NCI-H1930 (cell line): ENCODE measurements around the gene CORT.
"Not testable (repeated sequence)": the region's sequence is repeated elsewhere in the genome, so short reads cannot be mapped to it uniquely, and the experiment has no call there.

Experiments
- DNase-seq, 2 experiments: peaks; one replicate each; lab custom pipeline; 2025; lab: John Stamatoyannopoulos, UW

Gene CORT

GRCh38 chr1:10449751-10450150 is at the start of gene CORT:
Gene CORT, plus strand, starts transcription at chr1:10450031. Its CDS starts 193 bp downstream, at chr1:10450224.
- DNase-seq, result no peak

GRCh38 chr1:10401281-10401680 is 48.5 kb upstream of the CORT start:
- no peak for DNase-seq

DNA sequence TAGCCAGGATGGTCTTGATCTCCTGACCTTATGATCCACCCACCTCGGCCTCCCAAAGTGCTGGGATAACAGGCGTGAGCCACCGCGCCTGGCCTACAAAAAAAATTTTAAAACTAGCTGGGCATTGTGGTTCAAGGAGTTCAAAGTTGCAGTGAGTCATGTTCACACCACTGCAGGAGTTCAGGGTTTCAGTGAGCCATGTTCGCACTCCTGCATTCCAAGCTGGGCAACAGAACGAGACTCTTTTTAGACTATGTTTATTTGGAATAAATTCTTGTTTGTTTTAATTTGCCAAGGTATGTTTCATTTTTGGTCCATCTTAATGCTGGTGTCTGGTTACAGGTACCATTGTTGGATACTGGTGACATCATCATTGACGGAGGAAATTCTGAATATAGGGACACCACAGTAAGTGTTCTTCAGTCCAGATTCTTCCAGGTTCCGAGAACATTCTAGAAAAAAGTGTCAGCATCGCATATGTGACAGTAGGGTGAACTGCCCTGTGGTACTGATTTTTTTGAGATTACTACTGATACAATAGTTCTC is 47.0 kb upstream of the CORT start:
- no peak for DNase-seq

GRCh38 chr1:10407201-10407600 is 42.6 kb upstream of the CORT start:
- DNase-seq, result no peak

- no peak for DNase-seq
Observed at GRCh38 chr1:10415211-10415930, 34.5 kb upstream of the CORT start.

DNA sequence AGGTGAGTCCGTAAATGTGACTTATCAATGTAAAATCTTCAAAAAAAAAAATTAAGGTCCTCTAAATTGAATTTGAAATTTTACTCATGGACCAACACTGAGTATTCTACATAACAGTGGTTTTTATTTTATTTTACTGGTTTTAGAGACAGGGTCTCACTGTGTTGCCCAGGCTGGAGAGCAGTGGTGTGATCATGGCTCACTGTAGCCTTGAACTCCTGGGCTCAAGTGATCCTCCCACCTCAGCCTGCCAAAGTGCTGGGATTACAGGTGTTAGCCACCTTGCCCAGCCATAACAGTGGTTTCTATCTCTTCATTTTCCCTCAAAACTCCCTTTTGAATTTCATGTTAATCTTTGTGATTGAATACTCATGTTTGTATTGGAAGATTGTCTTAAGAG is 33.9 kb upstream of the CORT start:
- not testable (repeated sequence) for DNase-seq

DNA sequence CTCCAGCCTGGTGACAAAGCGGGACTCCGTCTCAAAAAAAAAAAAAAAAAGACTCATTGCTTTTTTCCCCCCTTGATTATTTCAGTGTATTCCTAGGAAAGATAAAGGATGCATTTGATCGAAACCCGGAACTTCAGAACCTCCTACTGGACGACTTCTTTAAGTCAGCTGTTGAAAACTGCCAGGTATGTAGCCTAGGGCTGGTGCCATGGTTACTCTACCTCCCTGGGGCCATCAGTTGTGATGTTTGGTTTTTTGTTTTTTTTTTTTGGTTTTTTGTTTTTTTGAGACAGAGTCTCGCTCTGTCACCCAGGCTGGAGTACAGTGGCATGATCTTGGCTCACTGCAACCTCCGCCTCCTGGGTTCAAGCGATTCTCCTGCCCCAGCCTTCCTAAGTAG is 31.1 kb upstream of the CORT start:
- DNase-seq, result not testable (repeated sequence)

DNA sequence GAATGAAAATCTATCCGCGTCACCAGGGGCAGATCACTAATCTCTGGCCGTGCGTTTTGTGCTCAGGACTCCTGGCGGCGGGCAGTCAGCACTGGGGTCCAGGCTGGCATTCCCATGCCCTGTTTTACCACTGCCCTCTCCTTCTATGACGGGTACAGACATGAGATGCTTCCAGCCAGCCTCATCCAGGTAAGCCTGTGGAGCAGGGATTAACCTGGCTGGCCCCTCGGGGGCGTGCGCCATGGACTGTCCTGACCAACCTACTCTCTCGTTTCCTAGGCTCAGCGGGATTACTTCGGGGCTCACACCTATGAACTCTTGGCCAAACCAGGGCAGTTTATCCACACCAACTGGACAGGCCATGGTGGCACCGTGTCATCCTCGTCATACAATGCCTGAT is 30.5 kb upstream of the CORT start:
- no peak for DNase-seq

GRCh38 chr1:10421637-10422036 is 28.2 kb upstream of the CORT start:
- no peak for DNase-seq

- no peak for DNase-seq
Observed at GRCh38 chr1:10424034-10424433, 25.8 kb upstream of the CORT start.

- DNase-seq, result no peak
Observed at GRCh38 chr1:10424651-10425050, 25.2 kb upstream of the CORT start.

DNA sequence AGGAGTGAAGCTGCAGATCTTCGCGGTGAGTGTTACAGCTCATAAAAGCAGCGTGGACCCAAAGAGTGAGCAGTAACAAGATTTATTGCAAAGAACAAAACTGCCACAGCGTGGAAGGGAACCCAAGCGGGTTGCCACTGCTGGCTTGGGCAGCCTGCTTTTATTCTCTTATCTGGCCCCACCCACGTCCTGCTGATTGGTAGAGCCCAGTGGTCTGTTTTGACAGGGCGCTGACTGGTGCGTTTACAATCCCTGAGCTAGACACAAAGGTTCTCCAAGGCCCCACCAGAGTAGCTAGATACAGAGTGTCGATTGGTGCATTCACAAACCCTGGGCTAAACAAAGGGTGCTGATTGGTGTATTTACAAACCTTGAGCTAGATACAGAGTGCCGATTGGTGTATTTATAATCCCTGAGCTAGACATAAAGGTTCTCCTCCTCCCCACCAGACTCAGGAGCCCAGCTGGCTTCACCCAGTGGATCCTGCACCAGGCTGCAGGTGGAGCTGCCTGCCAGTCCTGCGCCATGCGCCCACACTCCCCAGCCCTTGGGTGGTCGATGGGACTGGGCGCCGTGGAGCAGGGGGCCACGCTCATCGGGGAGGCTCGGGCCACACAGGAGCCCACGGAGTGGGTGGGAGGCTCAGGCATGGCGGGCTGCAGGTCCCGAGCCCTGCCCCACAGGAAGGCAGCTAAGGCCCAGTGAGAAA is 23.9 kb upstream of the CORT start:
- DNase-seq, result not testable (repeated sequence)

DNA sequence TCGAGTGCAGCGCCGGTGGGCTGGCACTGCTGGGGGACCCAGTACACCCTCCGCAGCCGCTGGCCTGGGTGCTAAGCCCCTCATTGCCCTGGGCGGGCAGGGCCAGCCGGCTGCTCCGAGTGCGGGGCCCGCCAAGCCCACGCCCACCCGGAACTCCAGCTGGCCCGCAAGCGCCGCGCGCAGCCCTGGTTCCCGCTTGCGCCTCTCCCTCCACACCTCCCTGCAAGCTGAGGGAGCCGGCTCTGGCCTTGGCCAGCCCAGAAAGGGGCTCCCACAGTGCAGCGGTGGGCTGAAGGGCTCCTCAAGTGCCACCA is 23.3 kb upstream of the CORT start:
- not testable (repeated sequence) for DNase-seq

- no peak for DNase-seq
Observed at GRCh38 chr1:10428984-10429383, 20.8 kb upstream of the CORT start.

DNA sequence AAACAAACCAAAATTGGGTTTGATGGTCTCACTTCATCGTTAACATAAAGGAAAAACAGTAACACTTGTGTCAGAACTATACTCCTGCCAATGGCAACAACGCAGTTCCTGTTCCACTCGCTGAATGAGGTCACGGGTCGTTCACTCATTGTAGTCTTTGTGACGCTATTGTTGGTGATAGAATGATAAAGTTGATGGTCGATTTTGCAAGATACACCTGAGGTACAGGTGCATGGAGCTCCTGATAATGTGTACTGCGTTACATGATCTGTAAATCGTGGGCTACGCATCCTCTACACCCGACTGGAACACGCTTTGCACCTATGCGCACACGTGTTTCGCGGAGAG is 20.0 kb upstream of the CORT start:
- DNase-seq, result peak in 1 of 2 experiments; percentile 44

DNA sequence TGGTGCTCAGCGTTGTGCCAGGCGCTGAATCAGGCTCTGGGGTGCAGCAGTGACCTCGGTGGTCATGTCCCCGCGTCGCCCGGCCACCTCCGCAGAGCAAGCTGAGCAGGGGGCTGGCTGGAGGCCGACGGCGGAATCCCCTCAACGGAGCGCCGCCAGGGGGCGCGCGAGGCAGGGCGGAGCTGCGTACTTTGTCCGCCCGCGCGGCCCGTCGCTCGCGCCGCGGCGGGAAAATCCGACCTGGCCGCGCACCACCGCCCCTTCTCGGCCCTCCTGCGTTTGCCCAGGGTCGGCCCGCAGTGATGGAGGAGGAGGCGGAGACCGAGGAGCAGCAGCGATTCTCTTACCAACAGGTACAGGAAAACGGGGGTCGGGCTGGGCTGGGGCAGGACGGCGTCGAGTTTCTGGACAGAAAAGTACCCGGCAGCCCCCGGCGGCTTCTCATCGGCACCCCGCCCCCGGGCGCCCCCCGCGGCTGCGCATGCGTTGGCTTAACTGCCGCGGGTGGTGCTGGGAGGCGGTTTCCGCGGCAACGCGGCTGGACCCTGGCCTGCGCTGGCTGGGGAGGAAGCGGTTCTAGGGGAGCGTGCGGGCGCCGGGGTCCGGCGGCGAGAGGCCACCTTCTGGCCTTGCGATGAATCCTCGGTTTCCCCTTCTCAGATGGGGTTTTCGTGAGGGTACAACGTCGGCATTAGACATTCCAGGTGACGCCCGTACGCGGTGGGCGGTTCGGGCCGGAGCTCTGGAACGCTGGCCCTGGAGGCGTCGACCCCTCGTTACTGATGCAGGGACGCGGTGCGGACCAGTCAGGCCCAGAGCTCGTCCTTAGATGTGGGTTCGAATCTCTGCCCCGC is 19.4 kb upstream of the CORT start, which contains the start of gene CENPS:
CENPS (plus strand) TSS at position 218 of the 854 bp plus-strand sequence; CDS start at position 303, 85 bp downstream.
- DNase-seq, result peak; percentile 81 to 93

GRCh38 chr1:10431070-10431730 is 18.6 kb upstream of the CORT start:
- DNase-seq, result no peak

- DNase-seq, result no peak
Observed at GRCh38 chr1:10432910-10433700, 16.7 kb upstream of the CORT start.

DNA sequence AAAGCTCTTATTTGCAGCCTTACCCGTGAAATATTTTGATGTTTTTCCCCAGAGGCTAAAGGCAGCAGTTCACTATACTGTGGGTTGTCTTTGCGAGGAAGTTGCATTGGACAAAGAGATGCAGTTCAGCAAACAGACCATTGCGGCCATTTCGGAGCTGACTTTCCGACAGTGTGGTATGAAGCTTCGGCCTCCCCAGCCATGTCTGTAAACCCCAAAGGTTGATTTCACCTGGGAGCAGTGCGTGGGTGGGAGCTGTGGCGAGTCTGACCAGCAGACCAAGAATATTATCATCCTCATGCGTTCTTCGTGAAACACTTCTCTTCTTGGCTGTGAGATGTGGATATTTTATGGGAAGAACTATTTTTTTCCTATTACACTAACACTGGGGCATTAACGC is 16.0 kb upstream of the CORT start:
- no peak for DNase-seq

GRCh38 chr1:10434590-10434989 is 15.2 kb upstream of the CORT start:
- DNase-seq, result no peak

DNA sequence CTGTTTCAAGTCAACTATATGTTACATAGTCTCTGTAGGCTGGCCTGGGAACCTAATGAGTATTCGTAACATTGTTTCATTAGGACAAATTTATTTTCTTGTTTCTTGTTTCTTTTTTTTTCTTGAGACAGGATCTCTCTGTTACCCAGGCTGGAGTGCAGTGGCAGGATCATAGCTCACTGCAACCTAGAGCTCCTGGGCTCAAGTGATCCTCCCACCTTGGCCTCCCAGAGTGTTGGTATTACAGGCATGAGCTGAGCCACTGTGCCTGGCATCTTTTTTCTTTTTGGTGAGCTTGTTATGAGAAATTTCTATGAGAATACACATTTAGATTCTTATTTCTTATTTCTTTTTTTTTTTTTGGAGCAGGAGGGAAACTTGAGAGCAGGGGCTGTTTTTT is 12.8 kb upstream of the CORT start:
- DNase-seq, result no peak
